ENCODE data around the gene NCAPG2.

- no peak for TF ChIP-seq MAX (IDR thresholded peaks at IDR 0.05; ENCODE audit: low read depth)
- TF ChIP-seq MXI1 (IDR thresholded peaks at IDR 0.05; ENCODE audit: low read depth, low read length) = no peak
- TF ChIP-seq CTCF (IDR thresholded peaks at IDR 0.05) = no peak
- no peak for TF ChIP-seq SIN3A (IDR thresholded peaks at IDR 0.05; ENCODE audit: borderline replicate concordance, low read depth, low read length)
- TF ChIP-seq EP300 (IDR thresholded peaks at IDR 0.05; ENCODE audit: borderline replicate concordance in 1 of 2, low read depth in 1 of 2, low read length in 1 of 2) = no peak
- TF ChIP-seq TAF1 (IDR thresholded peaks at IDR 0.05; ENCODE audit: borderline replicate concordance, low read depth, low read length) = no peak
- no peak for TF ChIP-seq YY1 (IDR thresholded peaks at IDR 0.05; ENCODE audit: low read depth)
- no peak for TF ChIP-seq ZBTB33 (IDR thresholded peaks at IDR 0.05; ENCODE audit: borderline replicate concordance, low read depth)
These were observed 102.6 kb downstream of the NCAPG2 start for GRCh38 chr7:158602041-158602440.

All from SK-N-SH (cell line).